Measurements from ENCODE around the gene CLK3.

CLK3 gene

DNA sequence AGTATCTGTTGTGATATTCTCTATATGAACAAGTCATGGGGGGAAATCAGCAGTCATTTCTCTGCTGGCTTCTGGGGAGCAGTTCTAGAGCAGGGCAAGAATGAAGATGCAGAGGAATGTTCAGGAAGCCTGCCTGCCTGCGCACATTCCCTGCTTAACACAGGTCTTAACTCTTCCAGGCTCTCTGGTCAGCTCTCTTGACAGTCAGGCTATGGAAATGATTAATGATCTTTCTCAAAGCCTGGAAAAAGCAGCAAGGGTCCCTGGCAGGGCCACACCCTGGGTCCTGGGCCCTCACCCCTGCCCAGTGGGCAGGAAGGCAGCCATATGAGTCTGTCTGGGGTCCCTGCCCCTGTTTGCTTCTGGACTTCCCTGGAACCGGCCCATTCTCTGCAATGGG, 31.4 kb upstream of the CLK3 start:
- Histone ChIP-seq H3K9me3 (ENCODE audit: control insufficient read depth, insufficient read depth, low read depth, low read length) (no peaks in the 10 kb centered on the region), H3K36me3 (ENCODE audit: control insufficient read depth in 2 of 2, insufficient read depth in 1 of 2, low read length in 2 of 2) (peaks cover 6 to 32% of the 10 kb centered on the region in 2 experiments; a peak in 2 of 3 replicates), H3K4me3 (ENCODE audit: low read depth, low read length) (no peak overlapping the region), H3K4me1 (ENCODE audit: control insufficient read depth, insufficient read depth, low read length) (peaks cover 22% of the 10 kb centered on the region), H3K27ac (ENCODE audit: extremely low read depth, low read depth, low read length) (peak overlapping the region; percentile 28)
- ChIA-PET POLR2A (no interaction called here), CTCF (interaction anchor here (0.6 to 1.0 kb wide), 3 partner anchors 9 to 42 kb away, joined by 3 read pairs; no protein-coding TSS in a partner anchor)
- TF ChIP-seq PRDM1 (tag by site-specific recombination; IDR thresholded peaks at IDR 0.05) = no peak
- TF ChIP-seq ZNF423 (tag by site-specific recombination; IDR thresholded peaks at IDR 0.05) = no peak
- 0 out of 2 replicates have a peak, but pooled peaks have one; percentile 54 for TF ChIP-seq MEIS1 (CRISPR knock-in tag; IDR thresholded peaks at IDR 0.05; ENCODE audit: borderline replicate concordance)
- no peak for TF ChIP-seq ZNF548 (tag by site-specific recombination; IDR thresholded peaks at IDR 0.05)
- TF ChIP-seq, protein P1, sequence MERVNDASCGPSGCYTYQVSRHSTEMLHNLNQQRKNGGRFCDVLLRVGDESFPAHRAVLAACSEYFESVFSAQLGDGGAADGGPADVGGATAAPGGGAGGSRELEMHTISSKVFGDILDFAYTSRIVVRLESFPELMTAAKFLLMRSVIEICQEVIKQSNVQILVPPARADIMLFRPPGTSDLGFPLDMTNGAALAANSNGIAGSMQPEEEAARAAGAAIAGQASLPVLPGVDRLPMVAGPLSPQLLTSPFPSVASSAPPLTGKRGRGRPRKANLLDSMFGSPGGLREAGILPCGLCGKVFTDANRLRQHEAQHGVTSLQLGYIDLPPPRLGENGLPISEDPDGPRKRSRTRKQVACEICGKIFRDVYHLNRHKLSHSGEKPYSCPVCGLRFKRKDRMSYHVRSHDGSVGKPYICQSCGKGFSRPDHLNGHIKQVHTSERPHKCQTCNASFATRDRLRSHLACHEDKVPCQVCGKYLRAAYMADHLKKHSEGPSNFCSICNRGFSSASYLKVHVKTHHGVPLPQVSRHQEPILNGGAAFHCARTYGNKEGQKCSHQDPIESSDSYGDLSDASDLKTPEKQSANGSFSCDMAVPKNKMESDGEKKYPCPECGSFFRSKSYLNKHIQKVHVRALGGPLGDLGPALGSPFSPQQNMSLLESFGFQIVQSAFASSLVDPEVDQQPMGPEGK (tag by site-specific recombination; IDR thresholded peaks at IDR 0.05) = no peak
- TF ChIP-seq, protein P2, sequence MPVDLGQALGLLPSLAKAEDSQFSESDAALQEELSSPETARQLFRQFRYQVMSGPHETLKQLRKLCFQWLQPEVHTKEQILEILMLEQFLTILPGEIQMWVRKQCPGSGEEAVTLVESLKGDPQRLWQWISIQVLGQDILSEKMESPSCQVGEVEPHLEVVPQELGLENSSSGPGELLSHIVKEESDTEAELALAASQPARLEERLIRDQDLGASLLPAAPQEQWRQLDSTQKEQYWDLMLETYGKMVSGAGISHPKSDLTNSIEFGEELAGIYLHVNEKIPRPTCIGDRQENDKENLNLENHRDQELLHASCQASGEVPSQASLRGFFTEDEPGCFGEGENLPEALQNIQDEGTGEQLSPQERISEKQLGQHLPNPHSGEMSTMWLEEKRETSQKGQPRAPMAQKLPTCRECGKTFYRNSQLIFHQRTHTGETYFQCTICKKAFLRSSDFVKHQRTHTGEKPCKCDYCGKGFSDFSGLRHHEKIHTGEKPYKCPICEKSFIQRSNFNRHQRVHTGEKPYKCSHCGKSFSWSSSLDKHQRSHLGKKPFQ (tag by site-specific recombination; IDR thresholded peaks at IDR 0.05) = no peak
- TF ChIP-seq, protein P3, sequence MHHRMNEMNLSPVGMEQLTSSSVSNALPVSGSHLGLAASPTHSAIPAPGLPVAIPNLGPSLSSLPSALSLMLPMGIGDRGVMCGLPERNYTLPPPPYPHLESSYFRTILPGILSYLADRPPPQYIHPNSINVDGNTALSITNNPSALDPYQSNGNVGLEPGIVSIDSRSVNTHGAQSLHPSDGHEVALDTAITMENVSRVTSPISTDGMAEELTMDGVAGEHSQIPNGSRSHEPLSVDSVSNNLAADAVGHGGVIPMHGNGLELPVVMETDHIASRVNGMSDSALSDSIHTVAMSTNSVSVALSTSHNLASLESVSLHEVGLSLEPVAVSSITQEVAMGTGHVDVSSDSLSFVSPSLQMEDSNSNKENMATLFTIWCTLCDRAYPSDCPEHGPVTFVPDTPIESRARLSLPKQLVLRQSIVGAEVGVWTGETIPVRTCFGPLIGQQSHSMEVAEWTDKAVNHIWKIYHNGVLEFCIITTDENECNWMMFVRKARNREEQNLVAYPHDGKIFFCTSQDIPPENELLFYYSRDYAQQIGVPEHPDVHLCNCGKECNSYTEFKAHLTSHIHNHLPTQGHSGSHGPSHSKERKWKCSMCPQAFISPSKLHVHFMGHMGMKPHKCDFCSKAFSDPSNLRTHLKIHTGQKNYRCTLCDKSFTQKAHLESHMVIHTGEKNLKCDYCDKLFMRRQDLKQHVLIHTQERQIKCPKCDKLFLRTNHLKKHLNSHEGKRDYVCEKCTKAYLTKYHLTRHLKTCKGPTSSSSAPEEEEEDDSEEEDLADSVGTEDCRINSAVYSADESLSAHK (tag by site-specific recombination; IDR thresholded peaks at IDR 0.05) = no peak
- no peak for TF ChIP-seq ZNF585B (tag by site-specific recombination; IDR thresholded peaks at IDR 0.05)
- no peak for TF ChIP-seq MYNN (tag by site-specific recombination; IDR thresholded peaks at IDR 0.05; ENCODE audit: borderline replicate concordance)

DNA sequence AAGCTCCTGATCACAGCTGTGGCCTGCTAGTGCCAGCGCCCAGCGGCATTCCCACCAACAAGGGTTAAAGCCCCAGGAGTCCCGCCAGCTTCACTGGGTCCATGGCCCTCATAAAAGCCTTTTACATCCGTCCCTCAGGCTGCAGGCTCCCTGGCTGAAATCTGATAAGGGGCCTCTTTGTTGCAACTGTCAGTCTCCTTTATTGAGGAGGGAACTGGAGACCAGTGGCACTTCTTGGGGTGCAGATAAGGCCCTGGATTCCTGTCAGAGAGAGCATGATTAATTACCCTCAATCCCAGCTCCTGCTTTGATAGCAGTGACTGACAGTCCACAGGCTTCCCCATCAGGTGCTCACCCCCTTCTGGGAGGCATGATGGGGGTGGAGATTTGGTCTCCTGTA, 30.9 kb upstream of the CLK3 start:
- Histone ChIP-seq H3K27ac (ENCODE audit: extremely low read depth, low read depth, low read length) (peak overlapping the region; percentile 28), H3K36me3 (ENCODE audit: control insufficient read depth in 2 of 2, insufficient read depth in 1 of 2, low read length in 2 of 2) (peaks cover 6 to 33% of the 10 kb centered on the region in 2 experiments; a peak in 2 of 3 replicates), H3K9me3 (ENCODE audit: control insufficient read depth, insufficient read depth, low read depth, low read length) (no peaks in the 10 kb centered on the region), H3K4me3 (ENCODE audit: low read depth, low read length) (no peak overlapping the region), H3K4me1 (ENCODE audit: control insufficient read depth, insufficient read depth, low read length) (peaks cover 22% of the 10 kb centered on the region)
- POLR2A ChIA-PET = no interaction called here
- CTCF ChIA-PET = interaction anchor here (1.0 kb wide), 2 partner anchors 10 to 32 kb away, joined by 3 read pairs; no protein-coding TSS in a partner anchor
- TF ChIP-seq, protein P2 (tag by site-specific recombination; IDR thresholded peaks at IDR 0.05) = peak; percentile 87
- TF ChIP-seq KLF9 (tag by site-specific recombination; IDR thresholded peaks at IDR 0.05; ENCODE audit: low read depth) (no peak), ZNF621 (tag by site-specific recombination; IDR thresholded peaks at IDR 0.05) (no peak), ZEB2 (tag by site-specific recombination; IDR thresholded peaks at IDR 0.05) (peak; percentile 46; the same call in 1 of the 2 replicates), RBAK (tag by site-specific recombination; IDR thresholded peaks at IDR 0.05) (no peak), TRIM28 (IDR thresholded peaks at IDR 0.05; ENCODE audit: borderline replicate concordance, low read length) (peak; percentile 72; the same call in 1 of the 2 replicates), ZNF670 (tag by site-specific recombination; IDR thresholded peaks at IDR 0.05; ENCODE audit: low read depth) (no peak), ZNF335 (tag by site-specific recombination; conservative IDR thresholded peaks at IDR 0.05) (no peak), PRDM1 (tag by site-specific recombination; IDR thresholded peaks at IDR 0.05) (no peak), MEIS1 (CRISPR knock-in tag; IDR thresholded peaks at IDR 0.05; ENCODE audit: borderline replicate concordance) (peak; percentile 55; the same call in 1 of the 2 replicates), ZBTB48 (tag by site-specific recombination; IDR thresholded peaks at IDR 0.05) (peak; percentile 76), ZNF24 (tag by site-specific recombination; IDR thresholded peaks at IDR 0.05) (no peak), ZNF843 (tag by site-specific recombination; IDR thresholded peaks at IDR 0.05) (peak; percentile 89)
- TF ChIP-seq, protein P1 (tag by site-specific recombination; IDR thresholded peaks at IDR 0.05) = peak; percentile 34; the same call in 1 of the 2 replicates
- TF ChIP-seq, protein P3 (tag by site-specific recombination; IDR thresholded peaks at IDR 0.05) = peak; percentile 58; the same call in 1 of the 2 replicates

All from HEK293 (cell line).